ENCODE data around the gene LRRC2. TPM values are rescaled to one million over a fixed set of nuclear protein-coding genes. Genes with fewer than 3 reads are reported as not detected.

The LRRC2 gene
- total and polyA plus RNA-seq, 9 of the 15 experiments (the other 6 are each of a cell fraction or from before 2014, with no cell fraction given) = 0.01 to 0.04 (median 0.03) TPM; not detected in 5

GRCh38 chr3:46508850-46509591 lies 57.1 kb downstream of the LRRC2 start (continued):
- 0 out of 2 replicates have a peak, but pooled peaks have one; percentile 23 for TF ChIP-seq MBD1 (CRISPR knock-in tag; IDR thresholded peaks at IDR 0.05)
- TF ChIP-seq THRA (IDR thresholded peaks at IDR 0.05) = no peak
- no peak for TF ChIP-seq CEBPB (tag; IDR thresholded peaks at IDR 0.05)
- no peak for TF ChIP-seq MYBL2 (IDR thresholded peaks at IDR 0.05; ENCODE audit: low read depth)
- TF ChIP-seq MYBL2 (CRISPR knock-in tag; IDR thresholded peaks at IDR 0.05; ENCODE audit: borderline replicate concordance) = no peak
- TF ChIP-seq ZNF12 (CRISPR knock-in tag; IDR thresholded peaks at IDR 0.05) = no peak
- 0 out of 2 replicates have a peak, but pooled peaks have one; percentile 2 for TF ChIP-seq ZFP1 (CRISPR knock-in tag; IDR thresholded peaks at IDR 0.05)
- peak; percentile 99 for TF ChIP-seq TEAD4 (IDR thresholded peaks at IDR 0.05; ENCODE audit: low read length)
- TF ChIP-seq TEAD4 (CRISPR knock-in tag; IDR thresholded peaks at IDR 0.05; ENCODE audit: borderline replicate concordance) = no peak
- no peak for TF ChIP-seq CBX2 (IDR thresholded peaks at IDR 0.05; ENCODE audit: insufficient read depth, low read length, poor library complexity, severe bottlenecking)
- TF ChIP-seq ZNF311 (CRISPR knock-in tag; IDR thresholded peaks at IDR 0.05) = peak; percentile 94
- TF ChIP-seq ZNF695 (CRISPR knock-in tag; IDR thresholded peaks at IDR 0.05) = no peak
- TF ChIP-seq TAL1 (IDR thresholded peaks at IDR 0.05) = peak; percentile 100
- TF ChIP-seq ZZZ3 (IDR thresholded peaks at IDR 0.05) = no peak
- no peak for TF ChIP-seq ZNF184 (CRISPR knock-in tag; IDR thresholded peaks at IDR 0.05)
- no peak for TF ChIP-seq RUNX1 (IDR thresholded peaks at IDR 0.05; ENCODE audit: low read depth)
- TF ChIP-seq PATZ1 (CRISPR knock-in tag; IDR thresholded peaks at IDR 0.05; ENCODE audit: borderline replicate concordance) = no peak
- no peak for TF ChIP-seq ZFP36 (IDR thresholded peaks at IDR 0.05; ENCODE audit: low read depth, low read length, partially characterized antibody)
- no peak for TF ChIP-seq BRD4 (IDR thresholded peaks at IDR 0.05)
- no peak for TF ChIP-seq AFF4 (CRISPR knock-in tag; IDR thresholded peaks at IDR 0.05)
